Transverse colon (tissue), 4 donors: ENCODE data around the gene SHISA3.

Experiments
- CTCF ChIP-seq, 5 experiments: fragments of 200-600 bp in 3 of 5; fragments of 450-650 bp in 2 of 5; sonication (generic) in 3 of 5; IDR thresholded peaks; 1 replicate in 2 of 5; 2 replicates in 3 of 5; pipeline ENCODE4 v1.5.1; 2016 to 2017; ENCODE audit warnings: antibody characterized with exemption in 5 of 5, inconsistent platforms in 3 of 5, mild to moderate bottlenecking in 2 of 5, moderate library complexity in 1 of 5
- POLR2A ChIP-seq: fragments of 450-650 bp; IDR thresholded peaks from one replicate; pipeline ENCODE4 v1.6.1; 2016; ENCODE audit warnings: antibody characterized with exemption, mild to moderate bottlenecking, moderate library complexity
- POLR2AphosphoS5 ChIP-seq, 3 donors: sonication (generic); formaldehyde crosslinking; IDR thresholded peaks; one replicate each; pipeline ENCODE4 v1.6.1; 2016; ENCODE audit warnings: antibody characterized with exemption in 3 of 3

- TF ChIP-seq CTCF (IDR thresholded peaks at IDR 0.05): no peak
- no peak for TF ChIP-seq POLR2A
- TF ChIP-seq POLR2AphosphoS5 (IDR thresholded peaks at IDR 0.05): no peak
These were observed 1.7 kb upstream of the SHISA3 start for GRCh38 chr4:42395595-42395994.
